SK-N-SH treated with all-trans-retinoic acid at 6 μM for 48 hours (cell line): ENCODE data around the gene PCIF1.

Source experiments
- ATAC-seq: fragments of 200-7000 bp; cut with Tn5 transposase; 3 replicates; pipeline ENCODE4 v1.9.1; 2020; ENCODE audit warnings: mild to moderate bottlenecking, moderate library complexity
- ESRRG ChIP-seq: fragments of 250-450 bp; sonication (Bioruptor Pico); IDR thresholded peaks from 2 replicates; pipeline ENCODE4 v1.6.1; 2021; ENCODE audit warnings: mild to moderate bottlenecking
- ISL1 ChIP-seq: fragments of 250-450 bp; sonication (Bioruptor Pico); IDR thresholded peaks from 2 replicates; pipeline ENCODE4 v2.1.2; 2022; ENCODE audit warnings: mild to moderate bottlenecking, moderate library complexity
- OSR1 ChIP-seq: fragments of 250-450 bp; sonication (Bioruptor Pico); IDR thresholded peaks from 2 replicates; pipeline ENCODE4 v1.8.0; 2022; ENCODE audit warnings: moderate library complexity, mild to moderate bottlenecking, inconsistent platforms
- PPARA ChIP-seq: fragments of 250-450 bp; sonication (Bioruptor Pico); IDR thresholded peaks from 2 replicates; pipeline ENCODE4 v1.5.0; 2020; ENCODE audit warnings: mild to moderate bottlenecking, borderline replicate concordance
- SNAI2 ChIP-seq: fragments of 250-450 bp; sonication (Bioruptor Pico); IDR thresholded peaks from 2 replicates; pipeline ENCODE4 v1.5.0; 2020; ENCODE audit warnings: mild to moderate bottlenecking, moderate library complexity
- TOX ChIP-seq: fragments of 250-450 bp; sonication (Bioruptor Pico); IDR thresholded peaks from 2 replicates; pipeline ENCODE4 v1.8.0; 2021; ENCODE audit warnings: mild to moderate bottlenecking, moderate library complexity, borderline replicate concordance
- ZC3H10 ChIP-seq: fragments of 250-450 bp; sonication (Bioruptor Pico); IDR thresholded peaks from 2 replicates; pipeline ENCODE4 v1.5.1; 2021; ENCODE audit warnings: mild to moderate bottlenecking, moderate library complexity
- ZFP3 ChIP-seq: fragments of 250-450 bp; sonication (Bioruptor Pico); IDR thresholded peaks from 2 replicates; pipeline ENCODE4 v1.5.0; 2020; ENCODE audit warnings: mild to moderate bottlenecking, moderate library complexity
- ZFP30 ChIP-seq: fragments of 450-650 bp; formaldehyde crosslinking; IDR thresholded peaks from 2 replicates; pipeline ENCODE4 v1.5.0; 2022; ENCODE audit warnings: mild to moderate bottlenecking, moderate library complexity
- ZNF70 ChIP-seq: fragments of 450-650 bp; formaldehyde crosslinking; IDR thresholded peaks from 2 replicates; pipeline ENCODE4 v1.5.0; 2020; ENCODE audit warnings: mild to moderate bottlenecking, moderate library complexity
- ZNF8 ChIP-seq: fragments of 450-650 bp; formaldehyde crosslinking; IDR thresholded peaks from 2 replicates; pipeline ENCODE4 v1.5.0; 2020; ENCODE audit warnings: mild to moderate bottlenecking, moderate library complexity
- TF ChIP-seq, protein P1 (sequence below): fragments of 250-450 bp; sonication (Bioruptor Pico); IDR thresholded peaks from 2 replicates; pipeline ENCODE4 v1.5.1; 2020; ENCODE audit warnings: low read depth, mild to moderate bottlenecking, moderate library complexity
- TF ChIP-seq, protein P2 (sequence below): fragments of 250-450 bp; sonication (Bioruptor Pico); IDR thresholded peaks from 2 replicates; pipeline ENCODE4 v1.5.0; 2020; ENCODE audit warnings: mild to moderate bottlenecking, moderate library complexity
- TF ChIP-seq, protein P3 (sequence below): fragments of 250-450 bp; sonication (Bioruptor Pico); IDR thresholded peaks from 2 replicates; pipeline ENCODE4 v1.8.0; 2020; ENCODE audit warnings: mild to moderate bottlenecking, moderate library complexity, borderline replicate concordance
- TF ChIP-seq, protein P4 (sequence below): fragments of 250-450 bp; sonication (Bioruptor Pico); IDR thresholded peaks from 2 replicates; pipeline ENCODE4 v1.8.0; 2021; ENCODE audit warnings: low read depth, mild to moderate bottlenecking, moderate library complexity, borderline replicate concordance
- TF ChIP-seq, protein P5 (sequence below): fragments of 250-450 bp; sonication (Bioruptor Pico); IDR thresholded peaks from 2 replicates; pipeline ENCODE4 v1.5.1; 2021; ENCODE audit warnings: mild to moderate bottlenecking, moderate library complexity

Gene PCIF1

DNA sequence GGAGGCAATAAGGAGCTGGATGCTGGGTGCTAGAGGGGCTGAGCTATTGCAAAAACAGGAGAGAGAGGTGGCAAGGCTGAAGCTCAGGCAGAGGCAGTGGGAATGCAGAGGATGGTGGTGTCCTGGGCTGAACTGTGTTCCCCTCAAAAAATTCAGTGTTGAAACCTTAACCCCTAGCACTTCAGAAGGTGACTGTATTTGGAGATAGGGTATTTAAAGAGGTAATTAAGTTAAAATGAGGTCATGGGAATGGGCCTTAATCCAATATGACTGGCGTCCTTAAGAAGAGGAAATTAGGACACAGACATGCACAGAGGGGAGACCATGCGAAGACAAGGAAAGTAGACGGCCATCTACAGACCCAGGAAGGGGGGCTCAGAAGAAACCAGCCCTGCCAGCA, 62.7 kb downstream of the PCIF1 start:
- TF ChIP-seq OSR1 (CRISPR knock-in tag) (no peak), TOX (no peak), ZNF70 (CRISPR knock-in tag) (no peak), ZNF8 (CRISPR knock-in tag) (no peak), ESRRG (CRISPR knock-in tag) (no peak), PPARA (no peak), ISL1 (CRISPR knock-in tag) (no peak), ZFP30 (CRISPR knock-in tag) (no peak), ZFP3 (CRISPR knock-in tag) (no peak), SNAI2 (no peak), ZC3H10 (no peak)
- TF ChIP-seq, protein P1, sequence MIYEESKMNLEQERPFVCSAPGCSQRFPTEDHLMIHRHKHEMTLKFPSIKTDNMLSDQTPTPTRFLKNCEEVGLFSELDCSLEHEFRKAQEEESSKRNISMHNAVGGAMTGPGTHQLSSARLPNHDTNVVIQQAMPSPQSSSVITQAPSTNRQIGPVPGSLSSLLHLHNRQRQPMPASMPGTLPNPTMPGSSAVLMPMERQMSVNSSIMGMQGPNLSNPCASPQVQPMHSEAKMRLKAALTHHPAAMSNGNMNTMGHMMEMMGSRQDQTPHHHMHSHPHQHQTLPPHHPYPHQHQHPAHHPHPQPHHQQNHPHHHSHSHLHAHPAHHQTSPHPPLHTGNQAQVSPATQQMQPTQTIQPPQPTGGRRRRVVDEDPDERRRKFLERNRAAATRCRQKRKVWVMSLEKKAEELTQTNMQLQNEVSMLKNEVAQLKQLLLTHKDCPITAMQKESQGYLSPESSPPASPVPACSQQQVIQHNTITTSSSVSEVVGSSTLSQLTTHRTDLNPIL (CRISPR knock-in tag) = no peak
- TF ChIP-seq, protein P2, sequence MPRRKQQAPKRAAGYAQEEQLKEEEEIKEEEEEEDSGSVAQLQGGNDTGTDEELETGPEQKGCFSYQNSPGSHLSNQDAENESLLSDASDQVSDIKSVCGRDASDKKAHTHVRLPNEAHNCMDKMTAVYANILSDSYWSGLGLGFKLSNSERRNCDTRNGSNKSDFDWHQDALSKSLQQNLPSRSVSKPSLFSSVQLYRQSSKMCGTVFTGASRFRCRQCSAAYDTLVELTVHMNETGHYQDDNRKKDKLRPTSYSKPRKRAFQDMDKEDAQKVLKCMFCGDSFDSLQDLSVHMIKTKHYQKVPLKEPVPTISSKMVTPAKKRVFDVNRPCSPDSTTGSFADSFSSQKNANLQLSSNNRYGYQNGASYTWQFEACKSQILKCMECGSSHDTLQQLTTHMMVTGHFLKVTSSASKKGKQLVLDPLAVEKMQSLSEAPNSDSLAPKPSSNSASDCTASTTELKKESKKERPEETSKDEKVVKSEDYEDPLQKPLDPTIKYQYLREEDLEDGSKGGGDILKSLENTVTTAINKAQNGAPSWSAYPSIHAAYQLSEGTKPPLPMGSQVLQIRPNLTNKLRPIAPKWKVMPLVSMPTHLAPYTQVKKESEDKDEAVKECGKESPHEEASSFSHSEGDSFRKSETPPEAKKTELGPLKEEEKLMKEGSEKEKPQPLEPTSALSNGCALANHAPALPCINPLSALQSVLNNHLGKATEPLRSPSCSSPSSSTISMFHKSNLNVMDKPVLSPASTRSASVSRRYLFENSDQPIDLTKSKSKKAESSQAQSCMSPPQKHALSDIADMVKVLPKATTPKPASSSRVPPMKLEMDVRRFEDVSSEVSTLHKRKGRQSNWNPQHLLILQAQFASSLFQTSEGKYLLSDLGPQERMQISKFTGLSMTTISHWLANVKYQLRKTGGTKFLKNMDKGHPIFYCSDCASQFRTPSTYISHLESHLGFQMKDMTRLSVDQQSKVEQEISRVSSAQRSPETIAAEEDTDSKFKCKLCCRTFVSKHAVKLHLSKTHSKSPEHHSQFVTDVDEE = no peak
- TF ChIP-seq, protein P3, sequence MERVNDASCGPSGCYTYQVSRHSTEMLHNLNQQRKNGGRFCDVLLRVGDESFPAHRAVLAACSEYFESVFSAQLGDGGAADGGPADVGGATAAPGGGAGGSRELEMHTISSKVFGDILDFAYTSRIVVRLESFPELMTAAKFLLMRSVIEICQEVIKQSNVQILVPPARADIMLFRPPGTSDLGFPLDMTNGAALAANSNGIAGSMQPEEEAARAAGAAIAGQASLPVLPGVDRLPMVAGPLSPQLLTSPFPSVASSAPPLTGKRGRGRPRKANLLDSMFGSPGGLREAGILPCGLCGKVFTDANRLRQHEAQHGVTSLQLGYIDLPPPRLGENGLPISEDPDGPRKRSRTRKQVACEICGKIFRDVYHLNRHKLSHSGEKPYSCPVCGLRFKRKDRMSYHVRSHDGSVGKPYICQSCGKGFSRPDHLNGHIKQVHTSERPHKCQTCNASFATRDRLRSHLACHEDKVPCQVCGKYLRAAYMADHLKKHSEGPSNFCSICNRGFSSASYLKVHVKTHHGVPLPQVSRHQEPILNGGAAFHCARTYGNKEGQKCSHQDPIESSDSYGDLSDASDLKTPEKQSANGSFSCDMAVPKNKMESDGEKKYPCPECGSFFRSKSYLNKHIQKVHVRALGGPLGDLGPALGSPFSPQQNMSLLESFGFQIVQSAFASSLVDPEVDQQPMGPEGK = no peak
- TF ChIP-seq, protein P4, sequence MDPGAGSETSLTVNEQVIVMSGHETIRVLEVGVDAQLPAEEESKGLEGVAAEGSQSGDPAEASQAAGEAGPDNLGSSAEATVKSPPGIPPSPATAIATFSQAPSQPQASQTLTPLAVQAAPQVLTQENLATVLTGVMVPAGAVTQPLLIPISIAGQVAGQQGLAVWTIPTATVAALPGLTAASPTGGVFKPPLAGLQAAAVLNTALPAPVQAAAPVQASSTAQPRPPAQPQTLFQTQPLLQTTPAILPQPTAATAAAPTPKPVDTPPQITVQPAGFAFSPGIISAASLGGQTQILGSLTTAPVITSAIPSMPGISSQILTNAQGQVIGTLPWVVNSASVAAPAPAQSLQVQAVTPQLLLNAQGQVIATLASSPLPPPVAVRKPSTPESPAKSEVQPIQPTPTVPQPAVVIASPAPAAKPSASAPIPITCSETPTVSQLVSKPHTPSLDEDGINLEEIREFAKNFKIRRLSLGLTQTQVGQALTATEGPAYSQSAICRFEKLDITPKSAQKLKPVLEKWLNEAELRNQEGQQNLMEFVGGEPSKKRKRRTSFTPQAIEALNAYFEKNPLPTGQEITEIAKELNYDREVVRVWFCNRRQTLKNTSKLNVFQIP (CRISPR knock-in tag) = no peak
- TF ChIP-seq, protein P5, sequence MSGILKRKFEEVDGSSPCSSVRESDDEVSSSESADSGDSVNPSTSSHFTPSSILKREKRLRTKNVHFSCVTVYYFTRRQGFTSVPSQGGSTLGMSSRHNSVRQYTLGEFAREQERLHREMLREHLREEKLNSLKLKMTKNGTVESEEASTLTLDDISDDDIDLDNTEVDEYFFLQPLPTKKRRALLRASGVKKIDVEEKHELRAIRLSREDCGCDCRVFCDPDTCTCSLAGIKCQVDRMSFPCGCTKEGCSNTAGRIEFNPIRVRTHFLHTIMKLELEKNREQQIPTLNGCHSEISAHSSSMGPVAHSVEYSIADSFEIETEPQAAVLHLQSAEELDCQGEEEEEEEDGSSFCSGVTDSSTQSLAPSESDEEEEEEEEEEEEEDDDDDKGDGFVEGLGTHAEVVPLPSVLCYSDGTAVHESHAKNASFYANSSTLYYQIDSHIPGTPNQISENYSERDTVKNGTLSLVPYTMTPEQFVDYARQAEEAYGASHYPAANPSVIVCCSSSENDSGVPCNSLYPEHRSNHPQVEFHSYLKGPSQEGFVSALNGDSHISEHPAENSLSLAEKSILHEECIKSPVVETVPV (CRISPR knock-in tag) = no peak
- ATAC-seq = no peak
